Neural cell (in vitro differentiated cells): ENCODE measurements around the gene HEATR1.

Experiments used
- CTCF ChIP-seq: fragments of 450-650 bp; IDR thresholded peaks from 2 replicates; pipeline ENCODE4 v1.5.1; 2014; ENCODE audit warnings: antibody characterized with exemption, mild to moderate bottlenecking, moderate library complexity; ENCODE audit not compliant: poor library complexity, severe bottlenecking
- EP300 ChIP-seq: fragments of 450-650 bp; conservative IDR thresholded peaks from 2 replicates; pipeline ENCODE4 v1.6.1; 2014; ENCODE audit warnings: antibody characterized with exemption, mild to moderate bottlenecking, moderate library complexity; ENCODE audit not compliant: poor library complexity, severe bottlenecking
- EZH2 ChIP-seq: fragments of 200-600, 300-800 bp; shearing (Covaris generic), sonication (generic); IDR thresholded peaks from 2 replicates; pipeline ENCODE4 v1.6.1; 2014; ENCODE audit warnings: antibody characterized with exemption, low read length, borderline replicate concordance, mild to moderate bottlenecking; ENCODE audit not compliant: insufficient read depth, poor library complexity, severe bottlenecking
- MXI1 ChIP-seq: fragments of 450-650 bp; conservative IDR thresholded peaks from 2 replicates; pipeline ENCODE4 v1.6.1; 2014; ENCODE audit warnings: antibody characterized with exemption, mild to moderate bottlenecking; ENCODE audit not compliant: poor library complexity, severe bottlenecking
- POLR2AphosphoS5 ChIP-seq: IDR thresholded peaks from 2 replicates; pipeline ENCODE4 v1.6.1; 2012
- RAD21 ChIP-seq: fragments of 450-650 bp; conservative IDR thresholded peaks from 2 replicates; pipeline ENCODE4 v1.6.1; 2014; ENCODE audit warnings: antibody characterized with exemption, mild to moderate bottlenecking, moderate library complexity
- REST ChIP-seq: IDR thresholded peaks from 2 replicates; pipeline ENCODE4 v1.6.1; 2012; ENCODE audit warnings: borderline replicate concordance
- SMC3 ChIP-seq: fragments of 450-650 bp; conservative IDR thresholded peaks from 2 replicates; pipeline ENCODE4 v1.6.1; 2014; ENCODE audit warnings: antibody characterized with exemption, mild to moderate bottlenecking, moderate library complexity; ENCODE audit not compliant: poor library complexity
- TAF1 ChIP-seq: IDR thresholded peaks from 2 replicates; pipeline ENCODE4 v1.6.1; 2012; ENCODE audit warnings: low read depth

GRCh38 chr1:236524142-236524894 is 80.0 kb downstream of the HEATR1 start:
- TF ChIP-seq CTCF (no peak), EP300 (no peak), SMC3 (no peak), EZH2 (no peak), REST (no peak), POLR2AphosphoS5 (no peak), TAF1 (no peak), RAD21 (no peak), MXI1 (no peak)
